Measurements from ENCODE around the gene UNC13B.

Gene UNC13B

GRCh38 chr9:35426627-35427026 is 264.8 kb downstream of the UNC13B start:
- DNase-seq (ENCODE audit: low read depth in 3 of 3): no peak

- DNase-seq (ENCODE audit: low read depth in 3 of 3): no peak
Observed at GRCh38 chr9:35431467-35431866, 269.7 kb downstream of the UNC13B start.

- no peak for DNase-seq (ENCODE audit: low read depth in 3 of 3)
Observed at GRCh38 chr9:35432076-35432475, 270.3 kb downstream of the UNC13B start.

- DNase-seq (ENCODE audit: low read depth in 3 of 3): no peak
Observed at GRCh38 chr9:35436933-35437332, 275.1 kb downstream of the UNC13B start.

- DNase-seq (ENCODE audit: low read depth in 3 of 3): no peak
Observed at GRCh38 chr9:35446012-35446411, 284.2 kb downstream of the UNC13B start.

GRCh38 chr9:35448496-35448895 is 286.7 kb downstream of the UNC13B start:
- no peak for DNase-seq (ENCODE audit: low read depth in 3 of 3)

GRCh38 chr9:35452481-35452880 is 290.7 kb downstream of the UNC13B start:
- DNase-seq (ENCODE audit: low read depth in 3 of 3): no peak

- DNase-seq (ENCODE audit: low read depth in 3 of 3): no peak
Observed at GRCh38 chr9:35453786-35454185, 292.0 kb downstream of the UNC13B start.

Measured in stimulated activated CD4-positive, alpha-beta T cell treated with anti-CD3 and anti-CD28 coated beads, TNF-alpha, amount 100 ng/mL, for 24 hours (primary cell).